ENCODE results near the gene TRIP6.
A peak's percentile ranks its signal among the peaks of the same experiment; 100 is the strongest.

Gene TRIP6

GRCh38 chr7:100894860-100895700 is 27.9 kb downstream of the TRIP6 start:
- peaks cover 23 to 41% of the 10 kb centered on the region in 2 experiments for H3K4me1 ChIP-seq (ENCODE audit: control insufficient read depth in 1 of 2, insufficient read depth in 1 of 2, low read depth in 1 of 2, low read length in 1 of 2)
- H3K27ac ChIP-seq = no peak overlapping the region
- H3K36me3 ChIP-seq = no peaks in the 10 kb centered on the region
- no peaks in the 10 kb centered on the region for H3K9me3 ChIP-seq
- TF ChIP-seq, protein P1, sequence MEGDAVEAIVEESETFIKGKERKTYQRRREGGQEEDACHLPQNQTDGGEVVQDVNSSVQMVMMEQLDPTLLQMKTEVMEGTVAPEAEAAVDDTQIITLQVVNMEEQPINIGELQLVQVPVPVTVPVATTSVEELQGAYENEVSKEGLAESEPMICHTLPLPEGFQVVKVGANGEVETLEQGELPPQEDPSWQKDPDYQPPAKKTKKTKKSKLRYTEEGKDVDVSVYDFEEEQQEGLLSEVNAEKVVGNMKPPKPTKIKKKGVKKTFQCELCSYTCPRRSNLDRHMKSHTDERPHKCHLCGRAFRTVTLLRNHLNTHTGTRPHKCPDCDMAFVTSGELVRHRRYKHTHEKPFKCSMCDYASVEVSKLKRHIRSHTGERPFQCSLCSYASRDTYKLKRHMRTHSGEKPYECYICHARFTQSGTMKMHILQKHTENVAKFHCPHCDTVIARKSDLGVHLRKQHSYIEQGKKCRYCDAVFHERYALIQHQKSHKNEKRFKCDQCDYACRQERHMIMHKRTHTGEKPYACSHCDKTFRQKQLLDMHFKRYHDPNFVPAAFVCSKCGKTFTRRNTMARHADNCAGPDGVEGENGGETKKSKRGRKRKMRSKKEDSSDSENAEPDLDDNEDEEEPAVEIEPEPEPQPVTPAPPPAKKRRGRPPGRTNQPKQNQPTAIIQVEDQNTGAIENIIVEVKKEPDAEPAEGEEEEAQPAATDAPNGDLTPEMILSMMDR (IDR thresholded peaks at IDR 0.05) = peak; percentile 76
- H3K4me3 ChIP-seq (ENCODE audit: low read depth in 1 of 2, low read length in 1 of 2) = peak overlapping the region in 1 of 2 experiments; percentile 57
- H3K27me3 ChIP-seq = peaks cover 100% of the 10 kb centered on the region

DNA sequence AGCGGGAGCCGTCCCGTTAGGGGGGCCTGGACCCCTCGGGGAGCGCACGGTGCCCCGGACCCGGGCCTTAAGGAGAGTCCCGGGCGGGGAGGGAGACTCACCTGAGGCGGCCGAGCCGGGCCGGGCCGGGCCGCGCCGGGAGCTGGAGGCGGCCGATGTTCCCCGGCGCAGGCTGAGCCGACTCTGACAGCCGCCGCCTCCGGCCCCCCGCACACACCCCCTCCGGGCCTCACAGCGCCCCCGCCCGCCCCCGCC is 28.4 kb downstream of the TRIP6 start, which contains the start of gene ACHE:
ACHE (minus strand) TSS at position 188 of the 255 bp plus-strand sequence. CDS start 1,656 bp downstream, outside the sequence.
- Histone ChIP-seq H3K4me1 (ENCODE audit: control insufficient read depth in 1 of 2, insufficient read depth in 1 of 2, low read depth in 1 of 2, low read length in 1 of 2) (peaks cover 17 to 36% of the 10 kb centered on the region in 2 experiments), H3K27ac (no peak within 1 kb of the TSS), H3K36me3 (no peaks in the 10 kb centered on the region), H3K27me3 (peaks cover 100% of the 10 kb centered on the region), H3K9me3 (no peaks in the 10 kb centered on the region), H3K4me3 (ENCODE audit: low read depth in 1 of 2, low read length in 1 of 2) (peak within 1 kb of the TSS; percentile 47 to 57)
- TF ChIP-seq, protein P1 (IDR thresholded peaks at IDR 0.05) = no peak

GRCh38 chr7:100895956-100896731 is 29.0 kb downstream of the TRIP6 start:
- H3K27ac ChIP-seq = no peak overlapping the region
- peaks cover 100% of the 10 kb centered on the region for H3K27me3 ChIP-seq
- H3K4me1 ChIP-seq (ENCODE audit: control insufficient read depth in 1 of 2, insufficient read depth in 1 of 2, low read depth in 1 of 2, low read length in 1 of 2) = peaks cover 12 to 30% of the 10 kb centered on the region in 2 experiments
- no peaks in the 10 kb centered on the region for H3K36me3 ChIP-seq
- H3K4me3 ChIP-seq (ENCODE audit: low read depth in 1 of 2, low read length in 1 of 2) = peak overlapping the region; percentile 47 to 57
- TF ChIP-seq, protein P1 (IDR thresholded peaks at IDR 0.05) = no peak
- H3K9me3 ChIP-seq = no peaks in the 10 kb centered on the region

DNA sequence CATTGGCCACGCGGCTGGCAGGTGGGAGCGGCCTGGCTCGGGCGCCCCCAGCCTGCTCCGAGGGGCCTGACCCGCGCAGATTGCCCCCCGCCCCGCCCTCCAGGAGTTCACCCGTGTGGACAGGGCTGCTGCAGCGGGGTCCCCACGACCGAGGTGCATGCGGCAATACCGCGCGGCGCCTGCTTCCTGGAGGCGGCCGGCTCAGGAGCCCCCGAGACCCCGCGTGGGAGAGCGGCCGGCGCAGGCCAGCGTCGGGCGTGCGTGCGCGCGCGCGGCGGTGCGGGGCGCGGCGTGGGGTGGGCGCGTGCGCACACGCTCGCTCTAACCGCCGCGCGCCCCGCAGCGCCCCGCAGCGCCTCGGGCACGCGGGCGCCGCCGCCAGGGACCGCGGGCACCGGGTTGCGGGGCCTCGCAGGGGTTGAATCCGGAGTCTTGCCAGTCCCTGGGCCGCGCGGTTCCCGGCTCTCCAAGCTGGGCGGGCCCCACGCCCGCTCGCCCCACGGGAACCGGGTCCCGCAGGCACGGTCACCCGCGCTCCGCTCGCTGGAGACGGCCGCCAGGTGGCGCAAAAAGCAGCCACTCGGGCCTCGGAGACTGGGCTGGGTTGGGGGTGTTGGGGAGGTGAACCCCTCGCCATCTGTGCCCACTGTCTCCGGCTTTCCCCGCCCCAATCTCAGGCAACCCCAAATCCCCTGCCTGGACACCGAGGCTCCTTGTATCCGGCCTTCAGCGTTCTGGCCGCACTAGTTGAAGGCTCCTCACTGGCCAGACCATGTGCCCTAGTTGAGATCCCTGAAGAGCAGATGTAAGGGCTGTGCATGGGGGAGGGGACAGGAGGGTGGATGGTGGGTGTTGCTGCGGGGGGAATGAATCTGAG is 29.8 kb downstream of the TRIP6 start:
- Histone ChIP-seq H3K36me3 (no peaks in the 10 kb centered on the region), H3K27ac (no peak overlapping the region), H3K4me3 (ENCODE audit: low read depth in 1 of 2, low read length in 1 of 2) (peak overlapping the region; percentile 47 to 57), H3K4me1 (ENCODE audit: control insufficient read depth in 1 of 2, insufficient read depth in 1 of 2, low read depth in 1 of 2, low read length in 1 of 2) (peaks cover 8 to 28% of the 10 kb centered on the region in 2 experiments), H3K9me3 (no peaks in the 10 kb centered on the region), H3K27me3 (peaks cover 95% of the 10 kb centered on the region)
- TF ChIP-seq, protein P1 (IDR thresholded peaks at IDR 0.05) = peak; percentile 69

GRCh38 chr7:100897772-100898454 is 30.7 kb downstream of the TRIP6 start:
- no peaks in the 10 kb centered on the region for H3K9me3 ChIP-seq
- peaks cover 8 to 28% of the 10 kb centered on the region in 2 experiments for H3K4me1 ChIP-seq (ENCODE audit: control insufficient read depth in 1 of 2, insufficient read depth in 1 of 2, low read depth in 1 of 2, low read length in 1 of 2)
- H3K27ac ChIP-seq = no peak overlapping the region
- TF ChIP-seq, protein P1 (IDR thresholded peaks at IDR 0.05) = no peak
- H3K36me3 ChIP-seq = no peaks in the 10 kb centered on the region
- peaks cover 92% of the 10 kb centered on the region for H3K27me3 ChIP-seq
- no peak overlapping the region for H3K4me3 ChIP-seq (ENCODE audit: low read depth in 1 of 2, low read length in 1 of 2)
